GM21367 (cell line): ENCODE results near the gene TSPAN17.

Source experiments
- ATAC-seq: cut with Tn5 transposase; IDR thresholded peaks from one replicate; pipeline ENCODE4 v1.9.1; 2021; ENCODE audit not compliant: unreplicated experiment

Gene TSPAN17

DNA sequence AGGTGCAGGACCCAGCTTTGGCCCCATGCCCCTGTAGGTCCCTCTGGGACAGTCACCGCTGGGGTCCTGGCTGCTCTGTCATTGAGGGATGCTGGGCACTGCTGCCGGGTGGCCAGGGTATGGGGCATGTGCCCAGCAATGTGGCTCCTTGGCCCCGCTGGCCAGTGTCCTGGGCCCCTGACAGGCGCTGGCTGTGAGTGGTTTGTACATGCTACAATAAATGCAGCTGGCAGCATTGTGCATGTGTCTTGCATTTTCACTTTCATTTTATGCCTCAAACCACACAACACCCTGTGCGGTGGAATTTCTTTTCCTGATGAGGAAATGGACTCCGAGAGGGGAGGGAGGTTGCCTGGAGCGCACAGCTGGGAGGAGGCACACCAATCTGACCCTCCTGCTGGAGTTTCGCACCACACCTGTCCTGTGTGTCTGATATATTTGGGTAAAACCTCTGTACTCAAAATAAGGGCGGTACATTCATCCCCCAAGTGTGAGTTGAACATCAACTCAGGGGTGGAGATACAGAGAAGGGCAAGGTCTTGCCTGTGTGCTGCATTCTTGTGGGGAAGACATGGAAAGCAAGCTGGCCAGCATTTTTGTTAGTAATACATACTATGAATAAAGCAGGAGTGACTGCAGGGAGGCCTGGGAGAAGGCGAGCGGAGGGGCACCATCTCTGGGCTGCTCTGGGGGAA lies 11.7 kb downstream of the TSPAN17 start:
- ATAC-seq = no peak

GRCh38 chr5:176659512-176659839 lies 12.2 kb downstream of the TSPAN17 start:
- ATAC-seq = no peak

DNA sequence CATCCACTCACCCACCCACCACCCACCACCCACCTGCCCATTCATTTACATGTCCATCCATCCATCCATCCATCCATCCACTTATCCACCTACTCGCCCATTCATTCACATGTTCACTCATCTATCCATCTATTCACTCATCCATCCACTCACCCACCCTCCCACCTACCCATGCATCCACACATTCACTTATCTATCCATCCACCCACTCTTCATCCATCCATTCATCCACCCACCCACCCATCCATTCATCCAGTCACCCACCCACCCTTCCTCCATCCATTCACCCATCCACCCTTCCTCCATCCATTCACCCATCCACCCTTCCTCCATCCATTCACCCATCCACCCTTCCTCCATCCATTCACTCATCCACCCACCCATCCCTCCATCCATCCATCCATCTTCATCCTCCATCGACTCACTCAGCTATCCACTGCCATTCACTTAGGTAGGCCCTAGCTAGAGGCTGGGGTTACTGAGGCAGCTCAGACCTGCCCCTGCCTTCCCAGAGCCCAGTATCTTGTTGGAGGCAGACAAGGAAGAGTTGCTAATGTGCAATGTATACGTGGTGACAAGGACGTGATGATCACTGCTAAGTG lies 12.7 kb downstream of the TSPAN17 start:
- no peak for ATAC-seq

DNA sequence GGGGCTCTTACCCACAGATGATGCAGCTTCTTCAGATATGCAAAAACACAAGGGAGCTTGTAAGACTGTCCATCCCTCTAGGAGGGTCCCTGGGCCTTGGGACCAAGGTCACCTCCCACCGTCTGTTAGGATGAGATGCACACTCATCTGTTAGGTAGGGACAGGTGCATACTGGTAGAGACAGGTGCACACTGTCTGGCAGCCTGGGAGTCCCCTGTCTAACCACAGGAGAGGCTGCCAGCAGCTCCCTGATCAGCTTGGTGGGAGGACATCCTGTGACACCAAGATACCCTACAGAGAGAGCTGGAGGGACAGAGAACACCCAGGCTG lies 13.2 kb downstream of the TSPAN17 start:
- no peak for ATAC-seq

GRCh38 chr5:176660860-176661641 lies 13.8 kb downstream of the TSPAN17 start:
- no peak for ATAC-seq

DNA sequence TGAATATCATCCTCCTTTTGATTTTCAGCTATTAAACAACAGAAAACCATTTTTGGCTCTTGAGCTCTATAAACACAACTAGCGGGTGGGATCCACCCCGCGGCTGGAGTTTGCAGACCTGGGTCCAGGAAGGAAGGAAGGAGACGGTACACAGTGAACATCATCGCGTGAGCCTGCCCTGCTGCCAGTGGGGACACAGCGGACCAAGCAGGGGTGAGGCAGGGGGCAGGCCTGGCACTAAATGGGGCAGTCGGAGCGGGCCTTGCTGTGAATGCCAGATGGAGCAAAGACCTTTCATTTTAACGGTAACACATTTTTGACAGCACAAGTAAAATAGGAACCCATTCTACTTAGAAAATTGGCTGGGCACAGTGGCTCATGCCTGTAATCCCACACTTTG lies 14.4 kb downstream of the TSPAN17 start:
- no peak for ATAC-seq

DNA sequence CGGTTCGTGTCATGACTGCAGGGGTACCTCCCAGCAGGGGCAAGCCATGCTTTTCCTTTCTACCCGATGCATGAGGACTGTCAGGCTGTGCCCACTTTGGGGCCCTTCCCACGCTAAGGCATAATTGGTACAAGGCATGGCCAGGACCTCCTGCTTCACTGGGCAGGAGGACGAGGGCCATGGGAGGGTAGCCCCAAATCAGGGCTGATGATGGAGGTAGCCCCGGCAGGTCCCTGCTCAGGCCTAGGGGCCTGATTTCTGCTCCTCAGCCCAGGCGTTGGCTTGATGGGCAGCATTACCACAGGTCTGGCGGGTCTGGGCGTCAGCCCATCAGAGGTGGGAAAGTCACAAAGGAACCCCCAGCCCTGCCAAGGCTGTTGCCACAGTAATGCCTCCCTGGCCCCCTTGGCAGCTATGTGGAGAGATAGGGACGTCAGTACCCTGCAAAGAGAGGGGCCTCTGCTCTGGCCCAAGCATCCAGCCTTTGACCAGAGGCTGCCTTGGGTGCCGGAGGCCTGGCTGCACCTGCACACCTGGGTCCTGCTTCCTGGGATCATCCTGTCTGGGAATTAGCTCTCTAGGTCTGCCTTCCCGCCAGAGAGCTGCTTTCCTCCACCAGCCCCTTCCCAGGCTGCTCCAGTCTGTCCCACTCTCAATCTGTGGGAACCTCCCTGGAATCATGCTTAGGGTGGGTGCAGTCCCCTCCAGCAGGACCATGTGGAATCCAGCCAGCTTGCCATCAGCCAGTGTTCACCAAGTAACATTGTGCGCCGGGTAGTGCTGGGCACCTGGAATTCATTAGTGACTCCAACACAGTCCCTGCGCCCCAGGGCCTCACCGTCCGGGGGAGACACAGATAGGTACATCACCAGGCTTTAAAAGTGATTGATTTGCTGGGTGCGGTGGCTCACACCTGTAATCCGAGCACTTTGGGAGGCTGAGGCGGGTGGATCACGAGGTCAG lies 15.4 kb downstream of the TSPAN17 start:
- no peak for ATAC-seq

- no peak for ATAC-seq
Measured at GRCh38 chr5:176663566-176663965, 16.3 kb downstream of the TSPAN17 start.

- no peak for ATAC-seq
Measured at GRCh38 chr5:176664479-176664878, 17.2 kb downstream of the TSPAN17 start.

DNA sequence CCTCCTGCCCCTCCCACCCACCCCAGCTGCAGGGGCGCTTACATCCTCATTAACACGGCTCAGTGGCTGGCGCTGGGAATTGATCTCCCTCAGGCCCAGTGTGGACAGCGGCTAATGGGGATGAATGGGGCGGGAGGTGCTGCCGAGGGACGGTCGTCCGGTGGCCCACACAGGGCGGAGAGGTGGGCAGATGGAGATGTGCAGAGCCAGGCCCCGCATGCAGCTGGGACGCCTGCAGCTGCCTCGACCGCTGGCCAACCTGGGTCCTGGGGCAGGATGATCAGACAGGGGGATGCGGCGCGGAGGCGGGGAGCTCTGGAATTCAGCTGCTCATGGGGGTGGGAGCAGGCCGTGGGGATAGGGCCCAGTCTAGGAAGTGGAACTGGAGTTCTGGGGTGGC lies 17.6 kb downstream of the TSPAN17 start:
- ATAC-seq = no peak

DNA sequence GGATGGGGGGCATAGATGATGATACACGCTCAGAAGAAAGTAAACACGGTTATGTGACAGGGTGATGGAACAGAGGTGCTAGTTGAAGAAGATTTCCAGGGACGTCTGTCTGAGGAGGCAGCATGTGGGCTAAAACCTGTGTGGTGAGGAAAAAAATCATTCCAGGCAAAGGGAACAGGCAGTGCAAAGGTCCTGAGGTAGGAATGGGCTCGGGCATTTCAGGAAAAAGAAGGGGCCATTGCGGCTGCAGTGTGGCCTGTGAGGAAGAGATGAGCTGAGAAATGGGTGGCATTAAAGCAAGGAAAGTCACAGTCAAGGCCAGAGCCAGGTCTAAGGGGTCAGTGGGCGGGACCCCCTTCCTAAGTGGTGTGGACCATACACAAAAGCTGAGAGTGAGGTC lies 18.2 kb downstream of the TSPAN17 start:
- no peak for ATAC-seq

GRCh38 chr5:176667637-176668036 lies 20.4 kb downstream of the TSPAN17 start:
- ATAC-seq = no peak

DNA sequence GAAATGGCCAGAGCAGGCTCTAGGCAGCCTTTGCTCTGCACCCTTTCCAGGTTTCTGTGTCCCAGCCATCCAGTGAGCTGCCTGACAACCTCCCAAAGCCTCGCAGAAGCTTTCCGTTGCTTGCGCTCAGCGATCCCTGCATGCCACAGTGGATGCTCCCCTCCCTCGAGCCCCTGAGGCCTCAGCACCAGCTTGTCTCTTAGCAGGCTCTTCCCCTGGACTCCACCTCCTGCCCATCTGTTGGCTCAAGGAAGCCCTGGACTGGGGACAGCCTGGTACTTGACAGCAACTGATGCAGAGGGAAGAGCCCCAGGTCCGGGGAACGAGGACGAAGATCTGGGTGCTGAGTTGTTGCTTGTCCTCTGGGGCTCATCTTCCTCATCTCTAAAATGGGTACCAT lies 23.2 kb downstream of the TSPAN17 start:
- no peak for ATAC-seq

- no peak for ATAC-seq
Measured at GRCh38 chr5:176671399-176671798, 24.1 kb downstream of the TSPAN17 start.

GRCh38 chr5:176671890-176672747 lies 24.8 kb downstream of the TSPAN17 start:
- no peak for ATAC-seq

GRCh38 chr5:176673651-176674583 lies 26.6 kb downstream of the TSPAN17 start:
- ATAC-seq = no peak

DNA sequence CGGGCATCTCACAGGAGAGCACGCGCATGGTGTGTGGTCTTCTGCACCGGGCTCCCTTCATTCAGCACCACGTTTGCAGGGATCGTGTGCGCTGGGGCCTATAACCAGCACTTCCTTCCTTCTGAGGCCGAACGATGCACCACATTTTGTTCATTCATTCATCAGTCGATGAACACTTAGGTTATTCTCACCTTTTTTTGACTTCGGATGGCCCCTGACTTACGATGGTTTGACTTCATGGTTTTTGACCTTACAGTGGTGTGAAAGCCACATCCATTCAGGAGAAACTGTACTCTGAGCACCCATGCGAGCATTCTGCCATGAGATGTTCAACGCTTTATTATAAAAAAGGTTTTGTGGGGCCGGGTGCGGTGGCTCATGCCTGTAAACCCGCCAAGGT lies 27.5 kb downstream of the TSPAN17 start:
- no peak for ATAC-seq

- no peak for ATAC-seq
Measured at GRCh38 chr5:176675676-176676360, 28.5 kb downstream of the TSPAN17 start.

DNA sequence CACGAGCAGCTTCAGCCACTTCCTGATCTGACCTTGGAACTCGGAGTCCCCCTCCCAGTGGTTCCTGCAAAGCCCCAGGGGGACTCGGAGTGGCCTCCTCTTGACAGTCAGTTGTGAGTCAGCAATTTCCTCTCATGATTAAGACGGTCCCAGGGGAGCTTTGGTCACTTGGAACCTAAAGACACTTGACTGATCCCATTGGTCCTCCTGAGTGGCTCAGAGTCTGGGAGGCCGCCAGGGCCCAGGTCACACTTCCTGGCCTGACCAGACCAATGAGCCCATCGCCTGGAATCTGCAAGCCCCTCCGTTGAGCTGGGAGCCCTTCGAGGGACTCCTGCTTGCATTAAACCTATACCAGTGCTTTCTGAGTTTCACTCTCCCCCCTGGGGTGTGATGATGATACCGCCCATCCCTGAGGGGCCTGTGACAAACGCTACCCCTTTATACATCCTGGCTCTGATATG lies 29.1 kb downstream of the TSPAN17 start:
- ATAC-seq = peak; percentile 47
